Fibroblast of villous mesenchyme (primary cell): ENCODE measurements around the gene PCDHGA1. TPM values are rescaled to one million over a fixed set of nuclear protein-coding genes. Genes with fewer than 3 reads are reported as not detected.

Experiments
- DNase-seq: peaks from one replicate; pipeline ENCODE4 v3.0.0-alpha.2; 2010; ENCODE audit warnings: low read depth
- H3K4me3 ChIP-seq: 2 replicates; pipeline ENCODE4 v1.5.1; 2011; ENCODE audit warnings: low read depth, mild to moderate bottlenecking, low read length
- CTCF ChIP-seq: IDR thresholded peaks from 2 replicates; pipeline ENCODE4 v1.5.1; 2012; ENCODE audit warnings: low read depth, mild to moderate bottlenecking, low read length; ENCODE audit not compliant: insufficient read depth
- total RNA-seq: library from RNA; depleted of rRNA; stranded (reverse); fragments of >200 nt; gene quantifications from 2 replicates; pipeline ENCODE4 v1.2.3, GENCODE V29; 2012

PCDHGA1 gene
- total RNA-seq, 1 donor = 0.86 TPM

GRCh38 chr5:141417494-141418172, 87.3 kb downstream of the PCDHGA1 start, which contains the start of gene PCDHGB7:
PCDHGB7 (plus strand) TSS chr5:141417677; CDS start chr5:141417860, 183 bp downstream.
- peak; percentile 85 for DNase-seq
- H3K4me3 ChIP-seq = peak within 1 kb of the TSS; percentile 53
- peak; percentile 81 for TF ChIP-seq CTCF

GRCh38 chr5:141419074-141419880, 89.0 kb downstream of the PCDHGA1 start:
- TF ChIP-seq CTCF = no peak
- DNase-seq = no peak
- no peak overlapping the region for H3K4me3 ChIP-seq

- H3K4me3 ChIP-seq = peak within 1 kb of the TSS; percentile 68
- peak; percentile 71 for DNase-seq
- TF ChIP-seq CTCF = peak; percentile 70
Observed at GRCh38 chr5:141420855-141421488, 90.7 kb downstream of the PCDHGA1 start, which contains the start of gene PCDHGA11. PCDHGA11 (plus strand) TSS chr5:141421051; CDS start chr5:141421228, 177 bp downstream.

- no peak for TF ChIP-seq CTCF
- H3K4me3 ChIP-seq = peak overlapping the region; percentile 68
- peak; percentile 8 for DNase-seq
Observed at GRCh38 chr5:141421489-141421855, 91.2 kb downstream of the PCDHGA1 start.

GRCh38 chr5:141422742-141423291, 92.5 kb downstream of the PCDHGA1 start:
- H3K4me3 ChIP-seq = no peak overlapping the region
- TF ChIP-seq CTCF = no peak
- DNase-seq = no peak

- TF ChIP-seq CTCF = no peak
- no peak overlapping the region for H3K4me3 ChIP-seq
- DNase-seq = no peak
Observed at GRCh38 chr5:141427783-141428426, 97.6 kb downstream of the PCDHGA1 start.
